NCI-H2227 (cell line): ENCODE data around the gene PCDHA1.
"Not testable (repeated sequence)": the region's sequence is repeated elsewhere in the genome, so short reads cannot be mapped to it uniquely, and the experiment has no call there.

Experiments used
- DNase-seq: peaks from one replicate; lab custom pipeline; 2025; ENCODE audit not compliant: unreplicated experiment; lab: John Stamatoyannopoulos, UW

Gene PCDHA1

GRCh38 chr5:140849831-140850634, 64.1 kb downstream of the PCDHA1 start:
- DNase-seq, result not testable (repeated sequence)

DNA sequence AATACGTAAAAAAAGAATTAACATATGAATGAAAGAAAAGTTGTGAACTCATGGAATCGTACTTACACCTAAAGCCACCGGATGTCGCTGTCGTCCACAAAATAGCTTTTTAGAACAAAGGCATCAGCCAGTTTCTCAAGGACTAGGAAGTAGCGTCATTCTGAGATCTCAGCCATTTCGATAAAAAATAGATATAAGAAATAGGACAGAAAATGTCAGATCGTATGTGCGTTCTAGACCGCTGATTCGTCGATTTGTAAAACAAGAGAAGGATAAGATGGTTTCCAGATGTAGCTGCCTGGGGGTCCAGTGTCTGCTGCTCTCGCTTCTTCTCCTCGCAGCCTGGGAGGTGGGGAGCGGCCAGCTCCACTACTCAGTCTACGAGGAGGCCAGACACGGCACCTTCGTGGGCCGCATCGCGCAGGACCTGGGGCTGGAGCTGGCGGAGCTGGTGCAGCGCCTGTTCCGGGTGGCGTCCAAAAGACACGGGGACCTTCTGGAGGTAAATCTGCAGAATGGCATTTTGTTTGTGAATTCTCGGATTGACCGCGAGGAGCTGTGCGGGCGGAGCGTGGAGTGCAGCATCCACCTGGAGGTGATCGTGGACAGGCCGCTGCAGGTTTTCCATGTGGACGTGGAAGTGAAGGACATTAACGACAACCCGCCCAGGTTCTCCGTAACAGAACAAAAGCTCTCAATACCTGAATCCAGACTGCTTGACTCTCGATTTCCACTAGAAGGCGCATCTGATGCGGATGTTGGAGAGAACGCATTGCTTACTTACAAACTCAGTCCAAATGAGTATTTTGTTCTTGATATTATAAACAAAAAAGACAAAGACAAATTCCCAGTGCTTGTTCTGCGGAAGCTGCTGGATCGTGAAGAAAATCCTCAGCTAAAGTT, 70.1 kb downstream of the PCDHA1 start, which contains the start of gene PCDHA10:
Gene PCDHA10, plus strand, starts transcription at position 126 of the 903 bp plus-strand sequence. Its CDS starts 152 bp downstream, at position 278.
- DNase-seq, result no peak

DNA sequence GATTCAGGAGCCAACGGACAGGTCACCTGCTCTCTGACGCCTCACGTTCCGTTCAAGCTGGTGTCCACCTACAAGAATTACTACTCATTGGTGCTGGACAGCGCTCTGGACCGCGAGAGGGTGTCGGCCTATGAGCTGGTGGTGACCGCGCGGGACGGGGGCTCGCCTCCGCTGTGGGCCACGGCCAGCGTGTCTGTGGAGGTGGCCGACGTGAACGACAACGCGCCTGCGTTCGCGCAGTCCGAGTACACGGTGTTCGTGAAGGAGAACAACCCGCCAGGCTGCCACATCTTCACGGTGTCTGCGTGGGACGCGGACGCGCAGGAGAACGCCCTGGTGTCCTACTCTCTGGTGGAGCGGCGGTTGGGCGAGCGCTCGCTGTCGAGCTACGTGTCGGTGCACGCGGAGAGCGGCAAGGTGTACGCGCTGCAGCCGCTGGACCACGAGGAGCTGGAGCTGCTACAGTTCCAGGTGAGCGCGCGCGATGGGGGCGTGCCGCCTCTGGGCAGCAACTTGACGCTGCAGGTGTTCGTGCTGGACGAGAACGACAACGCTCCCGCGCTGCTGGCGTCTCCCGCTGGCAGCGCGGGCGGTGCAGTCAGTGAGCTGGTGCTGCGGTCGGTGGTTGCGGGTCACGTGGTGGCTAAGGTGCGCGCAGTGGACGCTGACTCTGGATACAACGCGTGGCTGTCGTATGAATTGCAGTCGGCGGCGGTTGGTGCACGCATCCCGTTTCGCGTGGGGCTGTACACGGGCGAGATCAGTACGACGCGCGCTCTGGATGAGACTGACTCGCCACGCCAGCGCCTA, 71.4 kb downstream of the PCDHA1 start:
- DNase-seq, result no peak

GRCh38 chr5:140857987-140858240, 72.0 kb downstream of the PCDHA1 start:
- DNase-seq, result no peak

GRCh38 chr5:140862441-140863295, 76.7 kb downstream of the PCDHA1 start:
- DNase-seq, result no peak

- DNase-seq, result no peak
These were observed 83.0 kb downstream of the PCDHA1 start, which contains the start of gene PCDHA11 for GRCh38 chr5:140868721-140869554. Gene PCDHA11 (plus strand): TSS chr5:140868957. CDS start chr5:140869104, 147 bp downstream.

DNA sequence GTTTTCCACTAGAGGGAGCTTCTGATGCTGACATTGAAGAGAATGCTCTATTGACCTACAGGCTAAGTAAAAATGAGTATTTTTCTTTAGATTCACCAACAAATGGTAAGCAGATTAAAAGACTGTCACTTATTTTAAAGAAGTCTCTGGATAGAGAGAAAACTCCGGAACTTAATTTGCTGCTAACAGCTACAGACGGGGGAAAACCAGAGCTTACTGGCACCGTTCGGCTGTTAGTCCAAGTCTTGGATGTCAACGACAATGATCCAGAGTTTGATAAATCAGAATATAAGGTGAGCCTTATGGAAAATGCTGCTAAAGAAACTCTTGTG, 83.6 kb downstream of the PCDHA1 start:
- no peak for DNase-seq

- DNase-seq, result no peak
These were observed 84.6 kb downstream of the PCDHA1 start for GRCh38 chr5:140870221-140871201.

DNA sequence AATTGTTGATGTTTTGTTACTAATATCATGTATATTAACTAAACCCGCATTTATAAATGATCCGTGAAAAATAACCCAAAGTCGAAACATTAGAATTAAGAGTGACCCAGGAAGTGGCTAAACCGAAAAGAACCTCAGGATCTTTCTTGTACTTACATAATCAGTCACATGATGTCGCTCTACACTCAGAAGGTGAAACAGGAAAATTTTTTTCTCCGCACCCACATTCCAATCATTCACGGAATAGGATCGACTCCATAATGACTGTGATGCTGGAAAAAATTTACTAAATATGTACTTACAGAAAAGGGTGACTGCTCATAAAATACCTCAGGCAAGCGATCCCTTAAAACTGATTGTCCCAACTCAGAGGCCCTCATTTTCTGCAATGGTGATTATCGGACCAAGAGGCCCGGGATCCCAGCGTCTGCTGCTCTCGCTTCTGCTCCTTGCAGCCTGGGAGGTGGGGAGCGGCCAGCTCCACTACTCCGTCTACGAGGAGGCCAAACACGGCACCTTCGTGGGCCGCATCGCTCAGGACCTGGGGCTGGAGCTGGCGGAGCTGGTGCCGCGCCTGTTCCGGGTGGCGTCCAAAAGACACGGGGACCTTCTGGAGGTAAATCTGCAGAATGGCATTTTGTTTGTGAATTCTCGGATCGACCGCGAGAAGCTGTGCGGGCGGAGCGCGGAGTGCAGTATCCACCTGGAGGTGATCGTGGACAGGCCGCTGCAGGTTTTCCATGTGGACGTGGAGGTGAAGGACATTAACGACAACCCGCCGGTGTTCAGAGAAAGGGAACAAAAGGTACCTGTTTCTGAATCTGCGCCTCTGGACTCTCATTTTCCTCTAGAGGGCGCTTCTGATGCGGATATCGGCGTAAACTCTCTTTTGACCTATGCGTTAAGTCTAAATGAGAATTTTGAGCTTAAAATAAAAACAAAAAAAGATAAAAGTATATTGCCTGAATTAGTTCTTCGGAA, 89.4 kb downstream of the PCDHA1 start, which contains the start of gene PCDHA12:
Gene PCDHA12, plus strand, starts transcription at position 224 of the 981 bp plus-strand sequence. Its CDS starts 165 bp downstream, at position 389.
- DNase-seq, result no peak

DNA sequence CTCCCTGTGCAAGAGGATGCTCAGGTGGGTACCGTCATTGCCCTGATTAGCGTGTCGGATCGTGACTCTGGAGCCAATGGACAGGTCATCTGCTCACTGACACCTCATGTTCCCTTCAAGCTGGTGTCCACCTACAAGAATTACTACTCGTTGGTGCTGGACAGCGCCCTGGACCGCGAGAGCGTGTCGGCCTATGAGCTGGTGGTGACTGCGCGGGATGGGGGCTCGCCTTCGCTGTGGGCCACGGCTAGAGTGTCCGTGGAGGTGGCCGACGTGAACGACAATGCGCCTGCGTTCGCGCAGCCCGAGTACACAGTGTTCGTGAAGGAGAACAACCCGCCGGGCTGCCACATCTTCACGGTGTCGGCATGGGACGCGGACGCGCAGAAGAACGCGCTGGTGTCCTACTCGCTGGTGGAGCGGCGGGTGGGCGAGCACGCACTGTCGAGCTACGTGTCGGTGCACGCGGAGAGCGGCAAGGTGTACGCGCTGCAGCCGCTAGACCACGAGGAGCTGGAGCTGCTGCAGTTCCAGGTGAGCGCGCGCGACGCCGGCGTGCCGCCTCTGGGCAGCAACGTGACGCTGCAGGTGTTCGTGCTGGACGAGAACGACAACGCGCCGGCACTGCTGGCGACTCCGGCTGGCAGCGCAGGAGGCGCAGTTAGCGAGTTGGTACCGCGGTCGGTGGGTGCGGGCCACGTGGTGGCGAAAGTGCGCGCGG, 90.8 kb downstream of the PCDHA1 start:
- not testable (repeated sequence) for DNase-seq

DNA sequence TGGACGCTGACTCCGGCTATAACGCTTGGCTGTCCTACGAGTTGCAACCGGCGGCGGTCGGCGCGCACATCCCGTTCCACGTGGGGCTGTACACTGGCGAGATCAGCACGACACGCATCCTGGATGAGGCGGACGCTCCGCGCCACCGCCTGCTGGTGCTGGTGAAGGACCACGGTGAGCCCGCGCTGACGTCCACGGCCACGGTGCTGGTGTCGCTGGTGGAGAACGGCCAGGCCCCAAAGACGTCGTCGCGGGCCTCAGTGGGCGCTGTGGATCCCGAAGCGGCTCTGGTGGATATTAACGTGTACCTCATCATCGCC, 91.3 kb downstream of the PCDHA1 start:
- DNase-seq, result no peak

GRCh38 chr5:140881889-140882590, 96.1 kb downstream of the PCDHA1 start, which contains the start of gene PCDHA13:
Gene PCDHA13 (plus strand): TSS chr5:140882124. CDS start chr5:140882269, 145 bp downstream.
- no peak for DNase-seq

DNA sequence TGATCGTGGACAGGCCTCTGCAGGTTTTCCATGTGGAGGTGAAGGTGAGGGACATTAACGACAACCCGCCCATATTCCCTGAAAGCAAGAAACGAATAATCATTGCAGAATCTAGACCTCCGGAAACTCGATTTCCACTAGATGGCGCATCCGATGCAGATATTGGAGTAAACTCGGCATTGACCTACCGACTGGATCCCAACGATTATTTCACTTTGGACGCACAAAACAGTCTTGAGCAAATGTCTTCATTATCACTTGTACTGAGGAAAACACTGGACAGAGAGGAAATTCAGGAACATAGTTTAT, 96.6 kb downstream of the PCDHA1 start:
- DNase-seq, result no peak

GRCh38 chr5:140883373-140883772, 97.4 kb downstream of the PCDHA1 start:
- DNase-seq, result no peak

DNA sequence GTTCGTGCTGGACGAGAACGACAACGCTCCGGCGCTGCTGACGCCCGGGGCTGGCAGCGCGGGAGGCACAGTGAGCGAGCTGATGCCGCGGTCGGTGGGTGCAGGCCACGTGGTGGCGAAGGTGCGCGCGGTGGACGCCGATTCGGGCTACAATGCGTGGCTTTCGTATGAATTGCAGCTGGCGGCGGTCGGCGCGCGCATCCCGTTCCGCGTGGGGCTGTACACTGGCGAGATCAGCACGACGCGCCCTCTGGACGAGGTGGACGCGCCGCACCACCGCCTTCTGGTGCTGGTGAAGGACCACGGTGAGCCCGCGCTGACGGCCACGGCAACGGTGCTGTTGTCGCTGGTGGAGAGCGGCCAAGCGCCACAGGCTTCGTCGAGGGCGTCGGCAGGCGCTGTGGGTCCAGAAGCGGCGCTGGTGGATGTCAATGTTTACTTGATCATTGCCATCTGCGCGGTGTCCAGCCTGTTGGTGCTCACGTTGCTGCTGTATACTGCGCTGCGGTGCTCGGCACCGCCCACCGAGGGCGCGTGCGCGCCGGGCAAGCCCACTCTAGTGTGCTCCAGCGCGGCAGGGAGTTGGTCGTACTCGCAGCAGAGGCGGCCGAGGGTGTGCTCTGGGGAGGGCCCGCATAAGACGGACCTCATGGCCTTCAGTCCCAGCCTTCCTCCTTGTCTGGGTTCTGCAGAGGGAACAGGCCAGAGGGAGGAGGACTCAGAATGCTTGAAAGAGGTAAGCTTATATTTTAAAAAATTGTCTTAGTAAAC, 98.2 kb downstream of the PCDHA1 start:
- no peak for DNase-seq
